ENCODE measurements around the gene GNAZ. TPM values are rescaled to one million over a fixed set of nuclear protein-coding genes. Genes with fewer than 3 reads are reported as not detected.

The GNAZ gene
- total RNA-seq, 1 donor from 2014 or later = 2.9 TPM

- DNase-seq = no peak
- intact Hi-C loops (cut with micrococcal nuclease) = no loop called here
- no peak for TF ChIP-seq CTCF (IDR thresholded peaks at IDR 0.05; ENCODE audit: borderline replicate concordance)
- Histone ChIP-seq H3K4me3 (no peak overlapping the region), H3K27me3 (ENCODE audit: low read depth) (no peaks in the 10 kb centered on the region), H3K36me3 (no peaks in the 10 kb centered on the region), H3K27ac (replicated peaks) (no peak overlapping the region), H3K4me1 (peaks cover 21% of the 10 kb centered on the region), H3K9me3 (replicated peaks) (no peaks in the 10 kb centered on the region)
These were observed 67.7 kb downstream of the GNAZ start for GRCh38 chr22:23137905-23138561.

- TF ChIP-seq CTCF (IDR thresholded peaks at IDR 0.05; ENCODE audit: borderline replicate concordance) = no peak
- no peak for DNase-seq
- intact Hi-C loops (cut with micrococcal nuclease) = no loop called here
- no peak overlapping the region for H3K27ac ChIP-seq (replicated peaks)
- peaks cover 6% of the 10 kb centered on the region for H3K27me3 ChIP-seq (ENCODE audit: low read depth)
- no peaks in the 10 kb centered on the region for H3K36me3 ChIP-seq
- peaks cover 21% of the 10 kb centered on the region for H3K4me1 ChIP-seq
- H3K4me3 ChIP-seq = no peak overlapping the region
- no peaks in the 10 kb centered on the region for H3K9me3 ChIP-seq (replicated peaks)
These were observed 68.5 kb downstream of the GNAZ start for GRCh38 chr22:23138584-23139435.

GRCh38 chr22:23140385-23140784, 70.1 kb downstream of the GNAZ start:
- Histone ChIP-seq H3K27me3 (ENCODE audit: low read depth) (peaks cover 20% of the 10 kb centered on the region), H3K27ac (replicated peaks) (no peak overlapping the region), H3K4me1 (peaks cover 31% of the 10 kb centered on the region), H3K36me3 (no peaks in the 10 kb centered on the region), H3K4me3 (no peak overlapping the region), H3K9me3 (replicated peaks) (no peaks in the 10 kb centered on the region)
- no peak for TF ChIP-seq CTCF (IDR thresholded peaks at IDR 0.05; ENCODE audit: borderline replicate concordance)
- intact Hi-C loops (cut with micrococcal nuclease) = no loop called here
- DNase-seq = no peak

- H3K27ac ChIP-seq (replicated peaks) = no peak overlapping the region
- TF ChIP-seq CTCF (IDR thresholded peaks at IDR 0.05; ENCODE audit: borderline replicate concordance) = no peak
- H3K36me3 ChIP-seq = no peaks in the 10 kb centered on the region
- H3K4me3 ChIP-seq = peak overlapping the region; percentile 50
- no peaks in the 10 kb centered on the region for H3K9me3 ChIP-seq (replicated peaks)
- DNase-seq = no peak
- H3K4me1 ChIP-seq = peaks cover 41% of the 10 kb centered on the region
- intact Hi-C loops (cut with micrococcal nuclease) = no loop called here
- peaks cover 26% of the 10 kb centered on the region for H3K27me3 ChIP-seq (ENCODE audit: low read depth)
These were observed 72.3 kb downstream of the GNAZ start for GRCh38 chr22:23142546-23143105.

- intact Hi-C loops (cut with micrococcal nuclease) = no loop called here
- Histone ChIP-seq H3K27me3 (ENCODE audit: low read depth) (peaks cover 26% of the 10 kb centered on the region), H3K36me3 (no peaks in the 10 kb centered on the region), H3K4me3 (no peak overlapping the region), H3K4me1 (peaks cover 36% of the 10 kb centered on the region), H3K9me3 (replicated peaks) (no peaks in the 10 kb centered on the region), H3K27ac (replicated peaks) (no peak overlapping the region)
- TF ChIP-seq CTCF (IDR thresholded peaks at IDR 0.05; ENCODE audit: borderline replicate concordance) = no peak
- no peak for DNase-seq
These were observed 72.8 kb downstream of the GNAZ start for GRCh38 chr22:23143119-23143518.
